Esophagus muscularis mucosa (tissue), 4 donors: ENCODE measurements around the gene RPEL1. TPM values are rescaled to one million over a fixed set of nuclear protein-coding genes. Genes with fewer than 3 reads are reported as not detected.
A peak's percentile ranks its signal among the peaks of the same experiment; 100 is the strongest.
"Not testable (repeated sequence)": the region's sequence is repeated elsewhere in the genome, so short reads cannot be mapped to it uniquely, and the experiment has no call there.

Experiments used
- DNase-seq: peaks from one replicate; pipeline ENCODE4 v3.0.0-alpha.2; 2017; ENCODE audit errors: extremely low spot score
- H3K27ac ChIP-seq, 4 donors: fragments of 200-600 bp; sonication (generic); replicated peaks in 1 of 4; 1 replicate in 3 of 4; 2 replicates in 1 of 4; pipeline ENCODE4 v1.5.1; 2016 to 2019; ENCODE audit warnings: mild to moderate bottlenecking in 1 of 4
- H3K27me3 ChIP-seq, 4 donors: fragments of 200-600 bp; sonication (generic); one replicate each; pipeline versions ENCODE4 v1.5.1 to v1.6.0; 2016 to 2019
- H3K36me3 ChIP-seq, 4 donors: fragments of 200-600 bp; sonication (generic); one replicate each; pipeline ENCODE4 v1.5.1; 2016 to 2019
- H3K4me1 ChIP-seq, 4 donors: fragments of 200-600 bp; sonication (generic); one replicate each; pipeline ENCODE4 v1.5.1; 2016 to 2019
- H3K4me3 ChIP-seq, 4 donors: fragments of 200-600 bp; sonication (generic); 1 replicate in 2 of 4; 2 replicates in 2 of 4; pipeline ENCODE4 v1.5.1; 2016 to 2019; ENCODE audit warnings: mild to moderate bottlenecking in 4 of 4, moderate library complexity in 1 of 4
- H3K9me3 ChIP-seq, 4 donors: fragments of 200-600 bp; sonication (generic); 1 replicate in 3 of 4; 2 replicates in 1 of 4; pipeline ENCODE4 v1.5.1; 2016 to 2019
- EP300 ChIP-seq: sonication (generic); formaldehyde crosslinking; IDR thresholded peaks from one replicate; pipeline ENCODE4 v1.6.1; 2017; ENCODE audit warnings: antibody characterized with exemption
- POLR2A ChIP-seq: fragments of 450-650 bp; IDR thresholded peaks from one replicate; pipeline ENCODE4 v1.6.1; 2017; ENCODE audit warnings: antibody characterized with exemption, moderate library complexity, mild to moderate bottlenecking, low read depth
- POLR2AphosphoS5 ChIP-seq, 2 donors: sonication (generic); formaldehyde crosslinking; IDR thresholded peaks; one replicate each; pipeline ENCODE4 v1.6.1; 2017; ENCODE audit warnings: antibody characterized with exemption in 2 of 2
- WGBS: methylation state at CpG from one replicate; pipeline ENCODE4 v1.1.5; 2018; 5-methylcytosine and 5-hydroxymethylcytosine counted together
- intact Hi-C: fragments of 100-400 bp; cut with DNase I; formaldehyde crosslinking; loops from one replicate; pipeline ENCODE4 v1.15.1; 2023
- total RNA-seq, 4 donors: library from RNA; depleted of rRNA; stranded (reverse); fragments of >200 nt; gene quantifications; one replicate each; pipeline versions ENCODE4 v1.1.0 to v1.2.1, GENCODE V29; 2016
- TF ChIP-seq, protein P1 (sequence below), 3 experiments: fragments of 200-600 bp in 2 of 3; fragments of 450-650 bp in 1 of 3; sonication (generic) in 2 of 3; IDR thresholded peaks; one replicate each; pipeline ENCODE4 v1.5.1; 2017 to 2019; ENCODE audit warnings: antibody characterized with exemption in 3 of 3, mild to moderate bottlenecking in 2 of 3, moderate library complexity in 1 of 3

RPEL1 gene
- total RNA-seq, 4 donors from 2014 or later, result 0.17 TPM; not detected in 3

GRCh38 chr10:103215601-103216000 is 30.1 kb upstream of the RPEL1 start:
- WGBS, result 99% methylated on average over 5 of the region's 5 CpGs
- Histone ChIP-seq H3K36me3 (no peaks in the 10 kb centered on the region), H3K27me3 (no peaks in the 10 kb centered on the region), H3K9me3 (peaks cover 0 to under 1% (median 0%) of the 10 kb centered on the region in 4 donors), H3K4me1 (peaks cover 0 to 9% (median 6%) of the 10 kb centered on the region in 4 donors), H3K27ac (no peak overlapping the region), H3K4me3 (no peak overlapping the region)
- intact Hi-C loops, result no loop called here
- TF ChIP-seq POLR2A, result no peak
- no peak for TF ChIP-seq POLR2AphosphoS5 (IDR thresholded peaks at IDR 0.05)
- TF ChIP-seq EP300, result no peak
- TF ChIP-seq, protein P1, sequence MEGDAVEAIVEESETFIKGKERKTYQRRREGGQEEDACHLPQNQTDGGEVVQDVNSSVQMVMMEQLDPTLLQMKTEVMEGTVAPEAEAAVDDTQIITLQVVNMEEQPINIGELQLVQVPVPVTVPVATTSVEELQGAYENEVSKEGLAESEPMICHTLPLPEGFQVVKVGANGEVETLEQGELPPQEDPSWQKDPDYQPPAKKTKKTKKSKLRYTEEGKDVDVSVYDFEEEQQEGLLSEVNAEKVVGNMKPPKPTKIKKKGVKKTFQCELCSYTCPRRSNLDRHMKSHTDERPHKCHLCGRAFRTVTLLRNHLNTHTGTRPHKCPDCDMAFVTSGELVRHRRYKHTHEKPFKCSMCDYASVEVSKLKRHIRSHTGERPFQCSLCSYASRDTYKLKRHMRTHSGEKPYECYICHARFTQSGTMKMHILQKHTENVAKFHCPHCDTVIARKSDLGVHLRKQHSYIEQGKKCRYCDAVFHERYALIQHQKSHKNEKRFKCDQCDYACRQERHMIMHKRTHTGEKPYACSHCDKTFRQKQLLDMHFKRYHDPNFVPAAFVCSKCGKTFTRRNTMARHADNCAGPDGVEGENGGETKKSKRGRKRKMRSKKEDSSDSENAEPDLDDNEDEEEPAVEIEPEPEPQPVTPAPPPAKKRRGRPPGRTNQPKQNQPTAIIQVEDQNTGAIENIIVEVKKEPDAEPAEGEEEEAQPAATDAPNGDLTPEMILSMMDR (IDR thresholded peaks at IDR 0.05), result no peak
- DNase-seq, result no peak

DNA sequence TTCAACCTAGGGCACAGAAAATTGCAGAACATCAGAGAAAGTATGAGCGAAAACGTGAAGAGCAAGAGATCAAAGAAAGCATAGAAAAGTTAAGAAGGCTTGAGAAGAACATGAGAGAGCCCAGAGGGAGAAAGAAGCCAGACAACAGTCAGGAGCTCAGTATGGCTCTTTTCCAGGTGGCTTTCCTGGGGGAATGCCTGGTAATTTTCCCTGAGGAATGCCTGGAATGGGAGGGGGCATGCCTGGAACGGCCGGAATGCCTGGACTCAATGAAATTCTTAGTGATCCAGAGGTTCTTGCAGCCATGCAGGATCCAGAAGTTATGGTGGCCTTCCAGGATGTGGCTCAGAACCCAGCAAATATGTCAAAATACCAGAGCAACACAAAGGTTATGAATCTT is 29.3 kb upstream of the RPEL1 start:
- DNase-seq, H3K4me1 ChIP-seq, H3K27ac ChIP-seq, intact Hi-C loops, H3K27me3 ChIP-seq, H3K36me3 ChIP-seq, H3K9me3 ChIP-seq, H3K4me3 ChIP-seq: not testable (repeated sequence)
- WGBS, result 39% methylated on average over 4 of the region's 4 CpGs

GRCh38 chr10:103224133-103224532 is 21.6 kb upstream of the RPEL1 start:
- Histone ChIP-seq H3K27ac (no peak overlapping the region), H3K27me3 (no peaks in the 10 kb centered on the region), H3K4me3 (no peak overlapping the region), H3K4me1 (peaks cover 14 to 17% (median 15%) of the 10 kb centered on the region in 4 donors), H3K9me3 (peaks cover 0 to 23% (median 17%) of the 10 kb centered on the region in 4 donors), H3K36me3 (no peaks in the 10 kb centered on the region)
- intact Hi-C loops, result no loop called here
- no peak for DNase-seq
- TF ChIP-seq POLR2AphosphoS5 (IDR thresholded peaks at IDR 0.05), result no peak
- WGBS, result 87% methylated on average over 4 of the region's 4 CpGs

DNA sequence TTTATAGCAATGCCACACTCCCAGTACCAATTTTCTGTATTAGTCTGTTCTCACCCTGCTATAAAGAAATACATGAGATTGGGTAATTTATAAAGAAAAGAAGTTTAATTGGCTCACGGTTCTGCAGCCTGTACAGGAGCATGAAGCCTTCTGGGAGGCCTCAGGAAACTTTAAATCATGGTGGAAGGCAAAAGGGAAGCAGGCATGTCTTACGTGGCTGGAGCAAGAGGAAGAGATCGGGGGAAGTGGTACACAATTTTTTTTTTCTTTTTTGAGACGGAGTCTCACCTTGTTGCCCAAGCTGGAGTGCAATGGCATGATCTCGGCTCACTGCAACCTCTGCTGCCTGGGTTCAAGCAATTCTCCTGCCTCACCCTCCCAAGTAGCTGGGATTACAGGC is 21.0 kb upstream of the RPEL1 start:
- WGBS, result 78% methylated on average over 5 of the region's 5 CpGs
- Histone ChIP-seq H3K4me1 (peaks cover 19 to 22% (median 20%) of the 10 kb centered on the region in 4 donors), H3K9me3 (peaks cover 0 to 23% (median 17%) of the 10 kb centered on the region in 4 donors)
- H3K4me3 ChIP-seq, intact Hi-C loops, H3K27me3 ChIP-seq, H3K36me3 ChIP-seq, DNase-seq, H3K27ac ChIP-seq: not testable (repeated sequence)

DNA sequence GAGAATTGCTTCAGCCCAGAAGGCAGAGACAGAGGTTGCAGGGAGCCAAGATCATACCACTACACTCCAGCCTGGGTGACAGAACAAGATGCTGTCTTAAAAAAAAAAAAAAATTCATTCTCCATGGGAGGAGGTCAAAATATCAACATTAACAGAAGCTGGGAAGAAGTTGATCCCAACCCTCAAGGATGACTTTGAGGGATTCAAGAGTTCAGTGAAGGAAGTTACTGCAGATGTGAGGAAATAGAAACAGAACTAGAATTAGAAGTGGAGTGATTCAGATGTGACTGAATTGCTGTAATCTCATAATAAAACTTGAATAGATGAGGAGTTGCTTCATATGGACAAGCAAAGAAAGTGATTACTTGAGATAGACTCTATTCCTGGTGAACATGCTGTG is 19.7 kb upstream of the RPEL1 start:
- no peaks in the 10 kb centered on the region for H3K27me3 ChIP-seq
- H3K36me3 ChIP-seq, result no peaks in the 10 kb centered on the region
- intact Hi-C loops, result no loop called here
- H3K4me3 ChIP-seq, result no peak overlapping the region
- H3K4me1 ChIP-seq, result peaks cover 31 to 34% (median 33%) of the 10 kb centered on the region in 4 donors
- peaks cover 0 to 23% (median 17%) of the 10 kb centered on the region in 4 donors for H3K9me3 ChIP-seq
- DNase-seq, result no peak
- no peak overlapping the region for H3K27ac ChIP-seq
- TF ChIP-seq, protein P1 (IDR thresholded peaks at IDR 0.05), result no peak
- TF ChIP-seq EP300, result no peak
- TF ChIP-seq POLR2A, result no peak
- no peak for TF ChIP-seq POLR2AphosphoS5 (IDR thresholded peaks at IDR 0.05)

GRCh38 chr10:103227416-103227815 is 18.3 kb upstream of the RPEL1 start:
- DNase-seq, result no peak
- TF ChIP-seq EP300, result no peak
- TF ChIP-seq, protein P1 (IDR thresholded peaks at IDR 0.05), result no peak
- TF ChIP-seq POLR2AphosphoS5 (IDR thresholded peaks at IDR 0.05), result no peak
- TF ChIP-seq POLR2A, result no peak
- 76% methylated on average over 1 of the region's 1 CpG for WGBS
- Histone ChIP-seq H3K9me3 (peaks cover 0 to 23% (median 17%) of the 10 kb centered on the region in 4 donors), H3K4me1 (peaks cover 40 to 49% (median 45%) of the 10 kb centered on the region in 4 donors), H3K27me3 (no peaks in the 10 kb centered on the region), H3K4me3 (no peak overlapping the region), H3K36me3 (no peaks in the 10 kb centered on the region), H3K27ac (peak overlapping the region; percentile 64 to 78 (median 69))
- intact Hi-C loops, result no loop called here
